Measurements from ENCODE around the gene WAPL.
A peak's percentile ranks its signal among the peaks of the same experiment; 100 is the strongest.
"Not testable (repeated sequence)": the region's sequence is repeated elsewhere in the genome, so short reads cannot be mapped to it uniquely, and the experiment has no call there.

Gene WAPL

DNA sequence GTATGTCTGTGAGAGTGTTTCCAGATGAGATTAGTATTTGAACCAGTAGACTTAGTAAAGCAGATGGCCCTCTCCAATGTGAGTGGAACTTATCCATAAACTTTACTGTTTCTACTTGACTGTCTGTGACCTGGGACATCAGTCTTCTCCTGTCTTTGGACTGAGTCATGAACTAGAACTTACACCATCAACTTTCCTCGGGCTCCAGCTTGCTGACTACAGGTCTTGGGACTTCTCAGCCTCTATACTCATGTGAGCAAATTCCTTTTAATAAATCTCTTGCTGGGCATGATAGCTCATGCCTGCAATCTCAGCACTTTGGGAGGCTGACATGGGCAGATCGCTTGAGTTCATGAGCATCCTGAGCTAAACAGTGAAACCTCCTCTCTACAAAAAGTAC lies 25.7 kb upstream of the WAPL start:
- TF ChIP-seq, protein P1, sequence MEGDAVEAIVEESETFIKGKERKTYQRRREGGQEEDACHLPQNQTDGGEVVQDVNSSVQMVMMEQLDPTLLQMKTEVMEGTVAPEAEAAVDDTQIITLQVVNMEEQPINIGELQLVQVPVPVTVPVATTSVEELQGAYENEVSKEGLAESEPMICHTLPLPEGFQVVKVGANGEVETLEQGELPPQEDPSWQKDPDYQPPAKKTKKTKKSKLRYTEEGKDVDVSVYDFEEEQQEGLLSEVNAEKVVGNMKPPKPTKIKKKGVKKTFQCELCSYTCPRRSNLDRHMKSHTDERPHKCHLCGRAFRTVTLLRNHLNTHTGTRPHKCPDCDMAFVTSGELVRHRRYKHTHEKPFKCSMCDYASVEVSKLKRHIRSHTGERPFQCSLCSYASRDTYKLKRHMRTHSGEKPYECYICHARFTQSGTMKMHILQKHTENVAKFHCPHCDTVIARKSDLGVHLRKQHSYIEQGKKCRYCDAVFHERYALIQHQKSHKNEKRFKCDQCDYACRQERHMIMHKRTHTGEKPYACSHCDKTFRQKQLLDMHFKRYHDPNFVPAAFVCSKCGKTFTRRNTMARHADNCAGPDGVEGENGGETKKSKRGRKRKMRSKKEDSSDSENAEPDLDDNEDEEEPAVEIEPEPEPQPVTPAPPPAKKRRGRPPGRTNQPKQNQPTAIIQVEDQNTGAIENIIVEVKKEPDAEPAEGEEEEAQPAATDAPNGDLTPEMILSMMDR (IDR thresholded peaks at IDR 0.05; ENCODE audit: low read depth, low read length): no peak

DNA sequence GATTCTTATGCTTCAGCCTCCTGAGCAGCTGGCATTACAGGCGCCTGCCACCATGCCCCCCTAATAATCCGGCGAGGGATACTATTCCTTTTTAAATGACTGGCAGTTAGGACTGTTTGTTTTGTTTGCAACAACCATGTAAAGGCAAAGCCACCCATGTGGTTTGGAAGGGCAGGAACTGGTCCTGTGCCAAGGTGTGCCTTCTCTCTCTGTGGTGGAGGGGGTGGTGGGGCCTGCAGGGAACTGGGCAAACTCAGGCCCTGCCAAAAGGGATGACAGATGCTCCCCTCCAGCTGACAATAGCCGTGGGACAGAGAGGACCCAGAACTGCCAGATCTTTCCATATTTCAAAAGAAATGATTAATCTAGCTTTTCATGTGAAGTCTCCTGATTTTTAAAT lies 23.5 kb upstream of the WAPL start:
- TF ChIP-seq, protein P1 (IDR thresholded peaks at IDR 0.05; ENCODE audit: low read depth, low read length): no peak
- H3K4me3 ChIP-seq (ENCODE audit: low read depth, low read length): no peak overlapping the region

More for the DNA sequence above, 25.7 kb upstream of the WAPL start:
- H3K4me3 ChIP-seq (ENCODE audit: low read depth, low read length): no peak overlapping the region

DNA sequence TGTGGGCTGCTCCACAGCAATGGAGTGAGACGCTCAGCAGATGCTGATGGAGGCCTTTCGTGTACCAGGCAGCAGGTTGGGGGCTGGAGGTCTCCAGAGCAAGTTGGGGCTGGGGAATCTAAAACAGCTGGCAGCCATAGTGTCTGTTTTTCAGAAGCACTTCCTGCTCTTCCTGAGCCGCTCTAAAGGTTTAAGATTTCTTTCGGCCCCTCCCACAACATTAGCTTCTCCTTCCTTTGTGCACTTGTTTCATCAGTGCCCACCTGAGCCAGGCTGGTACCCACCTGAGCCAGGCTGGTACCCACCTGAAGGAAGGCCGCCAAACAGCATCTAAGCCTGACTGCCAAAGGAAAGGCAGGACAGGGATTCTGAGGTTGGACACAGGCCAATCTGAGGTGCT lies 18.4 kb upstream of the WAPL start:
- H3K4me3 ChIP-seq (ENCODE audit: low read depth, low read length): no peak overlapping the region
- TF ChIP-seq, protein P1 (IDR thresholded peaks at IDR 0.05; ENCODE audit: low read depth, low read length): no peak

DNA sequence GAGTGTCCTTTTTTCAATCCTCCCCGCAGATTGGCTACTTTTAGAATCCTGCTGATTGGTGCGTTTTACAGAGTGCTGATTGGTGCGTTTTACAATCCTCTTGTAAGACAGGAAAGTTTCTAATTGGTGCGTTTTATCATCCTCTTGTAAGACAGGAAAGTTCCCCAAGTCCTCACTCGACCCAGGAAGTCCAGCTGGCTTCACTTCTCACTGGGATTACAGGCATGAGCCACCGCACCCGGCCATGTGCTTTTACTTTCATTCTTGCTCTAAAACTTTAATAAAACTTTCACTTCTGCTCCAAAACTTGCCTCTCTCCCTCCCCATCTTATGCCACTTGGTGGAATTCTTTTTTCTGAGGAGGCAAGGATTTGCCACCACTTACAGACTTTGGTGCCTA lies 17.0 kb upstream of the WAPL start:
- no peak overlapping the region for H3K4me3 ChIP-seq (ENCODE audit: low read depth, low read length)
- TF ChIP-seq, protein P1 (IDR thresholded peaks at IDR 0.05; ENCODE audit: low read depth, low read length): no peak

DNA sequence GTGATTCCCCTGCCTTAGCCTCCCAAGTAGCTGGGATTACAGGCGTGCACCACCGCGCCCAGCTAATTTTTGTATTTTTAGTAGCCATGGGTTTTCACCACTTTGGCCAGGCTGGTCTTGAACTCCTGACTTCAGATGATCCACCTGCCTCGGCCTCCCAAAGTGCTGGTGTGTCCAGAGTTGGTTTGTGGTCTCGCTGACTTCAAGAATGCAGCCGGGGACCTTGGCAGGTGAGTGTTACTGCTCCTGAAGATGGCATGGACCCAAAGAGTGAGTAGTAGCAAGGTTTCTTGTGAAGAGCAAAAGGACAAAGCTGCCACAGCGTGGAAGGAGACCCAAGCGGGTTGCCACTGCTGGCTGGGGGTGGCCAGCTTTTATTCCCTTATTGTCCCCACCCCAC lies 16.4 kb upstream of the WAPL start:
- H3K4me3 ChIP-seq (ENCODE audit: low read depth, low read length): not testable (repeated sequence)

DNA sequence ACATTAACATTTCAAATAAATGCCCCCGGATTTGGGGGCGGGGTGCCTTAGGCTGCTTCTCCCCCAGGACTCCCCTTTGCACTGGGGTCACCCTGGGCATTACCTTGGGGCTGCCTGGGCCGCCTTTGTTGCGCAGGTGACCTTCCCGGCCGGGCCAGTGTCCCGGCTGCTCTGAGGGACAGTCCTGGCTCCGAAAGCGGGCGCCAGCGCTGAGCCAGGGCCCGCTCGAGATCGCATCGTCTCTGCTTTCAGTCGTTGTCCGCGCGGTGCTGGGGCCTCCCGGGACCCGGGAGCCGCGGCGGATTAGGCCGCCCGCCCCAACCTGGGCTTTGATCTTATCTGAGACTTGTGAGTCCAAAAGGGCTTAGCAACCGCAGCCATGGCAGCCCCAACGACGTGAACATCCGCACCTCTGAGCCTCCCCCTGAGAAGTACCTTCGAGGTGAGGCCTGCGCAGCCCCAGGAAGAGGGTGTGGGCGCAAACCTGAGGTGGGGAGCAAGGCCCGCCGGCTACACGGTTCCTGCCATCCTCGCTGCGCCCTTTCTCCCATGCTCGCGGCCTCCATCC lies 14.8 kb upstream of the WAPL start:
- TF ChIP-seq, protein P1 (IDR thresholded peaks at IDR 0.05; ENCODE audit: low read depth, low read length): no peak
- H3K4me3 ChIP-seq (ENCODE audit: low read depth, low read length): no peak overlapping the region

DNA sequence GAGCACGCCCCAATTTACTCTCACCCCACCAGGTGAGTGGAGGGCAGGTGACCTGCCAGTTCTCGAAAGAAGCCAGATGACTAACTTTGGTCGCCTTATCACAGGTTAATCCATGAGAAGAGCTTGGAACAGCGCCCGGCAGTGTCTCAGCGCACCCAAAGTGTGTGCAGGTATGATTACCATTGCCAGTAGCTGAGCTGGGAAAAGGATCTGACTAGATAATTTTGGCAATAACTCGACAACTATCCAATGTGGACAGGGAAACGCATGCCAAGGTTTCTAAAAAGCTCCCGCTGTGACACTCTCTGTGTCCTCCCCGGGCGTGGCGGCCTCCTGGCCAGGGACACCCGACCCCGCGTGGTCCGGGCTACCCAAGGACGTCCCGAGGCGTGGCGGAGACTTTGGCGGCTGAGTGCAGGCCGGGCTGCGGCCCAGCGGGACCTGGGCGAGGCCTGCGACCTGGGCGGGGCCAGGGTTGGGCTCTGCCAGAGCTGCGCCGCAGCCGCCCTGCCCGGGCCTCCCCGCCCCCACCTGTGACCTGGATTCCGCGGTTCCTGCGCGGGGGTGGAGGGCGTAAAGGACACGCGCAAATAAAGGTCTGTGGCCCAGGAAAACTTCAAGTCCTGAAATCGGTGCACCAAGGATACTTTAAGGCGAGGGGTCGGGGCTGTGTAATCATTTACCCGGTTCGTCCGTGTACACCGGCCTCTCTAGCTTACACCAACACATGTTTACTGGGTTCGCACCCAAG lies 13.7 kb upstream of the WAPL start:
- TF ChIP-seq, protein P1 (IDR thresholded peaks at IDR 0.05; ENCODE audit: low read depth, low read length): no peak
- peak overlapping the region; percentile 34; the same call in 1 of the 2 replicates for H3K4me3 ChIP-seq (ENCODE audit: low read depth, low read length)

All from WI38 (cell line).